Naive B cell (primary cell): ENCODE measurements around the gene C3orf22. TPM values are rescaled to one million over a fixed set of nuclear protein-coding genes. Genes with fewer than 3 reads are reported as not detected.

ENCODE experiments used
- ATAC-seq, 2 donors: fragments of 150-1000 bp; cut with Tn5 transposase; 2 replicates each; pipeline ENCODE4 v1.10.0; 2021; ENCODE audit warnings: low read depth in 2 of 2, mild to moderate bottlenecking in 2 of 2, moderate library complexity in 2 of 2
- DNase-seq: peaks from one replicate; pipeline ENCODE4 v3.0.0; 2022
- H3K27ac Mint-ChIP-seq, 6 donors: one replicate each; pipeline ENCODE4 v1.8.0; 2020 to 2022; ENCODE audit warnings: mild to moderate bottlenecking in 6 of 6, mixed read lengths in 6 of 6, moderate library complexity in 5 of 6, inconsistent platforms in 2 of 6
- H3K27me3 Mint-ChIP-seq, 3 donors: one replicate each; pipeline ENCODE4 v1.8.0; 2021 to 2022; ENCODE audit warnings: mixed read lengths in 3 of 3, mild to moderate bottlenecking in 1 of 3
- H3K36me3 Mint-ChIP-seq, 2 donors: one replicate each; pipeline ENCODE4 v1.8.0; 2020 to 2022; ENCODE audit warnings: mixed read lengths in 2 of 2, inconsistent platforms in 1 of 2, mild to moderate bottlenecking in 1 of 2
- H3K4me1 Mint-ChIP-seq, 3 donors: one replicate each; pipeline ENCODE4 v1.8.0; 2020 to 2022; ENCODE audit warnings: mixed read lengths in 3 of 3, inconsistent platforms in 1 of 3, mild to moderate bottlenecking in 1 of 3, moderate library complexity in 1 of 3
- H3K4me3 Mint-ChIP-seq, 8 donors: one replicate each; pipeline ENCODE4 v1.8.0; 2020 to 2022; ENCODE audit warnings: mild to moderate bottlenecking in 8 of 8, mixed read lengths in 8 of 8, moderate library complexity in 8 of 8, inconsistent platforms in 2 of 8
- H3K9me3 Mint-ChIP-seq, 7 donors: one replicate each; pipeline ENCODE4 v1.8.0; 2020 to 2022; ENCODE audit warnings: mixed read lengths in 7 of 7, mild to moderate bottlenecking in 5 of 7, inconsistent platforms in 2 of 7, moderate library complexity in 1 of 7
- polyA plus RNA-seq, 6 donors: library from polyadenylated mRNA; unstranded; fragments of 300-500 nt; fragmentation: Illumina TruSeq; gene quantifications; one replicate each; pipeline ENCODE4 v1.2.3, GENCODE V29; 2021; ENCODE audit warnings: low read depth in 6 of 6

The C3orf22 gene
- polyA plus RNA-seq, 6 donors from 2014 or later, result not detected

DNA sequence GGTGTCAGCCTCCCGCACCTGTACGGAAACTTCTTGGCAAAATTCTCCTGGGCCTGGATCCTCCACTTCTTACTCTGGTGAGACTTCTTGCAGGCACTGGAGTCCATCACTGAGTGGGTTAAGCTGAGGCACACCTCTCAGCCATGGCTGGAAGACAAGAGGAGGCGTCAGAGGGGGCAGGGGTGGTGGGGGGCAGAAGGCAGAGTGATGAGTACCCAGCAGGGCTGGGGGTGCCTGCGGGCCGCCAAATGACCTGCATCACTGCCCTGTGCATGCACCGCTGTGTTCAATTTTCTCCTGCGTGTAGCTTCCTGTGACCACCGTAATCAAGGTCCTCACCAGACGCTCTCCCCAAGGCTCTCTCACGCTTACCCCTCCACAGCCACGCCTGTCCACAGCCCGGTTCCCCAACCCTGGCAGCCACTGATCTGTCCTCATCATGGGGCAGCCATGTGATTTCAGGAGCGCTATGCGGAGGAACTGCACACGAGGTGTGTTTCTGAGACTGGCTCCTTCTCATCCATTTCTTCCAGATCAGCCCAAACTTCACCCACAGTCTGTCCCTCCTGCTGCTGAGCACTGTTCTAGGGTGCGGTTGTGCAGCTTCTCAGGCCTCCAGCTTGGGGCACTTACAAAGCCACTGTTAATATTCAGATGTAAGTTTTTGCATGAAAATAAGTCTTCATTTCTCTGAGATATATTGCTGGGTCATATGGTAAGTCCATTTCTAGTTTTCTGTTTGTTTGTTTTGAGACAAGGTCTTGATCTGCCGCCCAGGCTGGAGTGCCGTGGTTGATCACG lies 5.2 kb downstream of the C3orf22 start:
- ATAC-seq, result no peak
- peaks cover 6 to 13% (median 7%) of the 10 kb centered on the region in 3 donors for H3K27me3 Mint-ChIP-seq
- no peaks in the 10 kb centered on the region for H3K9me3 Mint-ChIP-seq
- H3K27ac Mint-ChIP-seq, result no peak overlapping the region
- no peak overlapping the region for H3K4me3 Mint-ChIP-seq
- DNase-seq, result no peak
- H3K36me3 Mint-ChIP-seq, result no peaks in the 10 kb centered on the region
- H3K4me1 Mint-ChIP-seq, result no peaks in the 10 kb centered on the region

DNA sequence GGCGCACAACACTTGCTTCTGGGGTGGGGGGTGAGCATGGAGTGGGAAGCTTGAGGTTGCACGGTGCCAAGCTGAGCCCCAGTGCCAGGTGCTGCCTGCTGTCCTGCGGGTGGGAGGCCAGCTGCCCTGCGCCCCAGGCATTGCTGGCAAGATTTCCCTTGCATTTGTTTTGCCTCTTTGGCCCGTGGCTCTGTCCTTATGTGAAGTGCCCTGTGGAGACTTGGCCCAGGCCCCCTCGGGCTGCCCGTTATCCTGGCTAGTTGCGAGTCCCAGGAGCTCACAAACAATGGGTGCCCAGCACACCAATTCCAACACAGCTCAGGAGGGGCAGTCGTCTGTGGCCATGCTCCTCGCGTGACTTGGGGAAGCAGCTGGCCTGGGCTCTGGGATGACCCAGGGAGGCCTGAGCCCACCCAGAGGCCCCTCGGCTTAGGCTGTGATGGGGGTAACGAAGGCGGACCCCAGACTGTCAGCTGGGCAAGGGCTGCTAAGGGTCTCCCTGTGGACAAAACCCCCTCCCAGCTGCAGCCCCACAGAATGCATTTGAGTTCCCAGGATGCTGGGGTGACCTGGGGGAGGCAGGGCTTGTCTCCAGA lies 5.9 kb downstream of the C3orf22 start:
- ATAC-seq, result no peak
- DNase-seq, result no peak
- Mint-ChIP-seq H3K9me3 (no peaks in the 10 kb centered on the region), H3K36me3 (no peaks in the 10 kb centered on the region), H3K4me3 (no peak overlapping the region), H3K4me1 (no peaks in the 10 kb centered on the region), H3K27me3 (peaks cover 6 to 13% (median 7%) of the 10 kb centered on the region in 3 donors), H3K27ac (no peak overlapping the region)

DNA sequence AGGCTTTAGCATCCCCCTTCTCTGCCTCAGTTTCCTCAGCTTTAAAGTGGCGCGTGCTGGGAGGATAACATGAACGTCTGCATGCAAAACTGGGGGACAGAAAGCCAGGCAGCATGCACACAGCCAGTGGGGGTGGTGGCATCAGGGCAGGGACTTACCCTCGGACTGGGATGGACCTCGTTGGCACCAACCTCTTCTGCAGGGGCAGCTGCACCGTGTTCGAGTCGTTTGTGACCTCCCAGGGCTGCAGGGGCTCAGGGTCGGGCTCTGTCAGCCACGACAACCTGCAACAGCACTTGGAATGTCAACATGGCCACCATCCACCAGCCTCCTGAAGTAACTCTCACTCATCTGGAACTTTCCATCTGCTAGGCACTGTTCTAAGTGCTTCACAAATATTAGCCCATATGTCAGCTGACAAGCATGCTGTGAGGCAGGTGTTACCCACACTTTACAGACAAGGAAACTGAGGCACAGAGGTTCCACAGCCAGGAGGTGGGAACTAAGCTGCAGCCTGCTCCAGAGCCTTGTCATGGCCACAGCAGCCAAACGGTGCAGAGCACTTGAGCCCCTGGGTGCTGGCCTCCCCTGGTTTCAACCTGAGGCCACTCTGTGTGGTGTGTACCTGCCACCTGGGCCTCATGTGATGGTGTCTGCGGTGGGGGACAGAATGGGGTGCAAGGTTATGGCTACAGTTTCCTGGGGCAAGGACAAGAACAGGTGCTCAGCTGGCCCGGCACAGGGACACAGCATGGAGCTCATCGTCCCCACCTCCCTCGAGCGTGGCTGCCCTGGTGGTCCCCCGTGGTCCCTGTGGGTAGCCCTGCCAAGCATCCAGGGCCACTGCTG lies 6.7 kb downstream of the C3orf22 start:
- no peak for DNase-seq
- no peak for ATAC-seq
- H3K27ac Mint-ChIP-seq, result no peak overlapping the region
- no peaks in the 10 kb centered on the region for H3K4me1 Mint-ChIP-seq
- no peaks in the 10 kb centered on the region for H3K36me3 Mint-ChIP-seq
- H3K4me3 Mint-ChIP-seq, result no peak overlapping the region
- no peaks in the 10 kb centered on the region for H3K9me3 Mint-ChIP-seq
- H3K27me3 Mint-ChIP-seq, result peaks cover 6 to 13% (median 7%) of the 10 kb centered on the region in 3 donors

DNA sequence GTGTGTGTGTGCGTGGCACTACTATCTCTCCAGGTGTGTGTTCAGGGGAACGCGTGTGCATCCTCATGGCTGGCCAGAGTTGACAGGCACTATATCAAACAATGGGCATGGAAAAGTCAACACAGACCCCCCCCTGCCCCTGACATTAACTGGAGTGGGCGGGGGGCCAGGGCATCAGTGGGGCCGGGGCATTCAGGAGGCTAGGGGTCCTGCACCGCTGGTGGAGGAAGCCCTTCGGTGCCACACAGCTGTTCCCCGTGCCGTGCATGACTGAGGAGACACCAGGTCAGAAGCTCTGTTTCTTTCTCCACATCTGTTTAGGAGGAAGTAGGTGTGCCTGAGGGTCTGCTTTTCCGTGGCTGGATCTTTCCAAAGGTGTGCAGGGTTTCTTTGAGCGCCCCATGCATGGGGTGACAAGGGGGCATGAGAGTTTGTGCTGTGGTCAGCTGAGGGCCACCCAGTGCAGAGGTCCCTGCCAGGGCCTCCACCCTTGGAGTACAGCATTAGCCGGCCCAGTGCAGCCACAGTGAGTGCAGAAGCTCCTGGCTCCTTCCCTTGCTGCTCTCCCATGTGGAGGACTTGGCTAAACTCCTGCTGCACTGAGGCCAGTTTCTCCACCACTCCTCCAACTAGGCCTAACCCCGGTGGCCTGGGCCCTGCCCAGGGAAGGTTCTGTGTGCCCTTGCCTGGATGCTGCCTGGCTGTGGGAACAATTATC lies 7.5 kb downstream of the C3orf22 start:
- H3K27ac Mint-ChIP-seq, result peak overlapping the region in 1 of 6 donors; percentile 18
- ATAC-seq (no peak), DNase-seq (no peak)
- H3K4me3 Mint-ChIP-seq, result no peak overlapping the region
- H3K9me3 Mint-ChIP-seq, result no peaks in the 10 kb centered on the region
- peaks cover 6 to 13% (median 7%) of the 10 kb centered on the region in 3 donors for H3K27me3 Mint-ChIP-seq
- no peaks in the 10 kb centered on the region for H3K36me3 Mint-ChIP-seq
- H3K4me1 Mint-ChIP-seq, result no peaks in the 10 kb centered on the region

DNA sequence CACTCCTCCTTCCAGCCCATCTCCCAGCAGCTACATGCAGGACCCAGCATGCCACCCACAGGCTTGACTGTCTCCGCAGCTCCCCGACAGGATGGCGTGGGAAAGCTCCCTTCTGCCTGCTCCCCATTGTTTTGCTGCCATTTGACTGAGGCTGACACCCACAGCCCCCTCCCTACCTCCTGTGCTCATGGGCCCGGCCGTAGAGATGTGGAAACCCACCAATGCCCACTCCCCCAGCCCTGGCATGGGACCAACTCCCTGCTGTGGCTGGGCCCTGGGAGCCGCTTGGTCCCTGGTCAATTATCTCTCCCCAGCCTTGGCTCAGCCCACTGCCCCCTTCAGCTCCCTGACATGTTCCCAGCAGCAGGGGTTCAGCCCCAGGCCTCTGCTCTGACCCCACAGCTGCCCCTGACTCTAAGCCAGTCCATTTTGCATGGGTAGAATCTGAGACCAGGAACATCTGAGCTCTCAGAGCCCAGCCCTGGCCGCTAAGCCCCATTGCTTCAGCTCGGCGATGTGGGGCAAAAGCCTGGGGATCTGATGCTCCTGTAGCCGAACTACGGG lies 8.2 kb downstream of the C3orf22 start:
- ATAC-seq, result no peak
- no peak for DNase-seq
- Mint-ChIP-seq H3K27me3 (peaks cover 6 to 13% (median 7%) of the 10 kb centered on the region in 3 donors), H3K27ac (no peak overlapping the region), H3K4me3 (no peak overlapping the region), H3K9me3 (no peaks in the 10 kb centered on the region), H3K36me3 (no peaks in the 10 kb centered on the region), H3K4me1 (no peaks in the 10 kb centered on the region)

DNA sequence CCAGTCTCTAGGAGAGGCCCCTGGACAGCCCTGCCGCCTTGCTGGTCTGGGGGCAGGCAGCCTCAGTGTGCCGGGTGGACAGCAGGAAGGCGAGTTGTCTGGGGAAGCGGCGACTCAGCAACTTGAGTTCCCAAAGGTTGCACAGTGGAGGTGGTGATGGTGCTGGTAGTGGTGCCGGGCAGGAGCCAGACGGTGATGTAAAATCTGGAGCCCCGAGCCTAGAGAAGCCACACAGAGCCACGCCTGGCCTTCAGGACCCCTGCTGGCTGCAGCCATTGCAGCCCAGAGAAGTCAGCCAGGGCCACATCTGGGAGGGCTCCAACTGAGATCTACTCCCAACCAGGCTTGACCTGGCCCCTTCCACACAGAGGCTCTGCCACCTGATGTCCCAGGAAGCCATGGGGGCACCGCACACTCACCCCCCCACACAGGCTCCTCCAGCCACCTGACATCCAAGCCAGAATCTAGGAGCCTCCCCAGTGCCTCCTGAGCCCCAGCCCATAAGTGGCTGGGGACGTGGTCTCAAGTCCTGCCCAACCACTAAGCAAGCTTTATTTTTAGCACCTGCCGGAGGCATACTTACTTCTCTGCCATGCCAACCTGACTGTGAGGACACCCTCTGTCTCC lies 8.8 kb downstream of the C3orf22 start:
- Mint-ChIP-seq H3K36me3 (no peaks in the 10 kb centered on the region), H3K4me1 (no peaks in the 10 kb centered on the region), H3K9me3 (no peaks in the 10 kb centered on the region), H3K27me3 (peaks cover 6 to 13% (median 7%) of the 10 kb centered on the region in 3 donors), H3K4me3 (no peak overlapping the region), H3K27ac (peak overlapping the region in 1 of 6 donors; percentile 75)
- no peak for ATAC-seq
- DNase-seq, result no peak

DNA sequence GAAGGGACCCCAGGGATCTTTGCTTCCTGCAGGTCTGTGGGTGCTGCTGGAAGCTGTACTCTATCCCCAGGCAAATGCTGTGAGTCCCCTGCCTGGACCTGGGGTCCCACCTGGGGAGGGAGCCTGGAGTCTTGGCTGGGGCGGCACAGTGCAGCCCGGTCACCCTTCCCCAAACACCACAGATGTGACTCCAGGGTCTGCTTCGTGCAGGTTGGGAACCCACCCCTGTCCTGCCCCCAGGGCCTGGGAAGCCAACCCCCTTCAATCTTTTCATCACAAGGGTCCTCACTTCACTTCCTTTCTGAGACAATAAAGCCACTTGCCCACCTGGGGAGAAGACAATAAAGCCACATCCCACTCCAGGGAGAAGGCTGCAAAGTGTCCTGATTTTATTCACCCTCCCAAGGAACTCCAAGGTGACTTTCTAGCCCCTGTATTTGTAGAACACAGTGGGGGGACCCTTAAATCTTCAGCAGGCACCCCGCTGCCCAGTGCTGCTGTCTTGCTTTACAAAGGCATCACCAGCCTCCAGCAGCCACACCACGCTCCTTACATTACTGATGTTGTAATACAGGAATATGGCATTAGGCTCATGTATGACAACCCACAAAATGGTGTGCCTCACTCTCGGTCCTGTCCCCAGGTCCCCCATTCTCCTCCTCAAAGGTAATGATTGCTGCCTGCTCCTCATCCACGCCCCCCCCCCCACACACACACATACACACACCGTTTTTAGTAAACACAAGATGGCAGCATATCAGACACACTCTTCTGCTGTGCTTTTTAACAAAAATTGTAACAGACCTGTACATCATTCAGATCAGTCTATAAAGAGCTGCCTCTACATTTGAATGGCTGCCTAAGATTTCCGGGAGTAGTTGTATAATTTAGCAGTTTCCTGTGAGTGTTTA lies 9.9 kb downstream of the C3orf22 start:
- H3K9me3 Mint-ChIP-seq, result no peaks in the 10 kb centered on the region
- no peaks in the 10 kb centered on the region for H3K36me3 Mint-ChIP-seq
- no peak for ATAC-seq
- H3K27me3 Mint-ChIP-seq, result peaks cover 4 to 13% (median 7%) of the 10 kb centered on the region in 3 donors
- no peaks in the 10 kb centered on the region for H3K4me1 Mint-ChIP-seq
- no peak overlapping the region for H3K4me3 Mint-ChIP-seq
- DNase-seq, result no peak
- H3K27ac Mint-ChIP-seq, result peak overlapping the region in 2 of 6 donors; percentile 42 to 54

DNA sequence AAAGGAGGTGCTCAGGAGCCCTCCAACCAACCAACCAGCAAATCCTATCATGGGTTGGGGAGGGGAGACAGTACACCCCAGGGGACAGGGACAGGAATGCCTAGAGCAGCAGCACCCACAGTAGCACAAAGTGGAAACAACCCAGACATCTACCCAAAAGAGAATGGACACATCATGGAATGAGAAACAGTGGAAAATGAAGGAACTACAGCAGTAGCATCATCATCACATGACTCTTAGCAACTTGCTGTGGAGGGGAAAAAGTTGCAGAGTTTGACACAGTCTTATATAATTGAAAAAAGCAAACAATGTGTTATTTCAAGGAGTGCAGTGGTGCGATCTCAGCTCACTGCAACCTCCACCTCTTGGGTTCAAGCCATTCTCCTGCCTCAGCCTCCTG lies 11.0 kb downstream of the C3orf22 start:
- Mint-ChIP-seq H3K4me1 (no peaks in the 10 kb centered on the region), H3K4me3 (peak overlapping the region in 1 of 8 donors; percentile 54), H3K27me3 (peaks cover 0 to 13% (median 7%) of the 10 kb centered on the region in 3 donors), H3K36me3 (no peaks in the 10 kb centered on the region), H3K27ac (peak overlapping the region in 1 of 6 donors; percentile 76), H3K9me3 (peaks cover 0 to 2% (median 0%) of the 10 kb centered on the region in 7 donors)
- DNase-seq (no peak), ATAC-seq (no peak)

DNA sequence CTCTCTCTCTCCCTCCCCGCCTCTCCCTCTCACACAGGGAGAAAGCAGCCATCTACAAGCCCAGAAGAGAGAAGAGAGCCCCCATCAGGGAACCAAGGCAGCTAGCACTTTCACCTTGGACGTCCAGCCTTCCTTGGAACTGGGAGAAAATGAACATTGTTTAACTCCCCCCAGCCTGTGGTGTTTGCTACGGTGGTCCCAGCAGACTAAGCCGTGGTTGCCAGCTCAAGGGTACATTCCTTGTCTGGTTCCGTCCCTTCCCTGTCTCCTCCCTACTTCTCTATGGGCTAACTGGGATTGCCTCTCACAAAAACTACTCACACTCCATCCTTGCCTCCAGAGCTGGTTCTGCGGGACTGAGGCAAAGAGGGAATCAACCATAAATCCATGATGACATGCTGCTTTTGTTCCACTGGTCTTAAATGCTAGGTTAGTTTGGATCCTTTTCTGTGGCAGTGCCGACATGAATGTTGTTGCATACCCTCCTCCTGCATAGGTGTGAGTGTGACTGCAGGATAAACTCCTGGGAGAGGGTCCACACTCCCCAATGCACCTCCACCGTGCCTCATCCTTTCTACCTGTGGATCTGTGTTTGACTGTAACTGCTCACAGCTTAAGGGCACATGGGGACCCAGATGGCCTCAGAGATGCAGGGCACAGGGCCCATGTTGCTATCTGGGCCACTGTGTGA lies 12.0 kb downstream of the C3orf22 start:
- Mint-ChIP-seq H3K9me3 (peaks cover 0 to 2% (median 0%) of the 10 kb centered on the region in 7 donors), H3K4me1 (no peaks in the 10 kb centered on the region), H3K27me3 (peaks cover 0 to 13% (median 7%) of the 10 kb centered on the region in 3 donors), H3K27ac (no peak overlapping the region), H3K4me3 (no peak overlapping the region), H3K36me3 (no peaks in the 10 kb centered on the region)
- DNase-seq, result no peak
- ATAC-seq, result no peak

DNA sequence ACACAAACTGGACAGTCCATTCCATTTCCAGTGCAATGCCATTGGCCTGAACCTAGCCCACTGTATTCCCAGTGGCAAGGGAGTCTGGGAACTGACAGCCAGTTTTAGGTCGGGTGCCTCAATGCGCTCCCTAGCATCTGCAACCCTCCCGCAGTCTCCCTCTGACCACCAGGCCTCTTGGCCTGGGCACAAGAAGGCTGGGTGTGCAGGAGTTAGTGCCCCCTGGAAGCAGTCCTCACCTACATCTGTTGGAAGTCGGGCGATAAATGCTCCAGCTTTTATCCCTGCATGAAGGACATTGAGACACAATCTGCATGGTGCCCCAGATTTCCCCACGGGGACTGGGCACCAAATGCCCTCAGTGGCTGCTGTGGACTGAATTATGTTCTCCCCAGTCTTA lies 12.7 kb downstream of the C3orf22 start:
- Mint-ChIP-seq H3K4me3 (no peak overlapping the region), H3K36me3 (no peaks in the 10 kb centered on the region), H3K4me1 (peaks cover 0 to 4% (median 3%) of the 10 kb centered on the region in 3 donors), H3K27me3 (peaks cover 0 to 13% (median 4%) of the 10 kb centered on the region in 3 donors), H3K27ac (no peak overlapping the region), H3K9me3 (peaks cover 0 to 3% (median 0%) of the 10 kb centered on the region in 7 donors)
- ATAC-seq (no peak), DNase-seq (no peak)

DNA sequence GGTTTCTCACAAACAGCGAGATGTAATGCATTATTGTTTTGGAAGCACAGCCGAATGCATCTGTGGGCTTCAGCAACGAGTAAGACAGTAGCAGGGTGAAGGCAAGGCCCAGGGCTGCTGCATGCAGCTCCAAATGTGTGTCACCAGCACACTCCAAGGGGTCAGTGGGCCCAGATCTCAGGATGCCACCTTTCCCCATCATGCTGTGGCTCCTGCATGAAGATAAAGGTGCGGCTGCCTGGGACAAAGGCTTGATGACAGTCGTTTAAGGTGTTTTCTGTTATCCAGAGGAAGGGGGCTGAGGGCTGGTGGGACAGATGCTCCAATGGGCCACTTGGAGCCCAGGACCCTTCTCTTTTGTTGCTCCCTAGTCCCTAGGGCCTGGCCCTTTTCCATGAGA lies 13.2 kb downstream of the C3orf22 start:
- Mint-ChIP-seq H3K9me3 (peaks cover 0 to 4% (median 0%) of the 10 kb centered on the region in 7 donors), H3K27me3 (peaks cover 0 to 10% (median 0%) of the 10 kb centered on the region in 3 donors), H3K4me3 (no peak overlapping the region), H3K4me1 (peaks cover 0 to 7% (median 4%) of the 10 kb centered on the region in 3 donors), H3K27ac (no peak overlapping the region), H3K36me3 (no peaks in the 10 kb centered on the region)
- ATAC-seq (no peak), DNase-seq (no peak)
